GM19467 (cell line): ENCODE measurements around the gene ARHGAP10.
"Not testable (repeated sequence)": the region's sequence is repeated elsewhere in the genome, so short reads cannot be mapped to it uniquely, and the experiment has no call there.

Experiments
- ATAC-seq: cut with Tn5 transposase; IDR thresholded peaks from one replicate; pipeline ENCODE4 v1.9.1; 2021; ENCODE audit warnings: mild to moderate bottlenecking, moderate library complexity; ENCODE audit not compliant: unreplicated experiment

ARHGAP10 gene

DNA sequence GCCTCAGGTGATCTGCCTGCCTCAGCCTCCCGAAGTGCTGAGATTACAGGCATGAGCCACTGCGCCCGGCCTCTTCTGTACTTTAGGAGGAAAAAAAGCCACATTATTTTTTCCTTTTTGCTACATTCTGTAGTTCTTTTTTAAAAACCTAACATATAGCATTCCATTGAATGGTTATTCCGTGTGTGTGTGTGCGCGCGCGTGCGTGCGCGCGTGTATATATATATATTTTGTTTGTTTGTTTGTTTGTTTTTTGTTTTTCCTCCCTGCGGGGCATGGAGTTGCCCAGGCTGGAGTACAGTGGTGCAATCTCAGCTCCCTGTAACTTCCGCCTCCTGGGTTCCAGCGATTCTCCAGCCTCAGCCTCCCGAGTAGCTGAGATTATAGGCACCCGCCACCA is 59.5 kb downstream of the ARHGAP10 start:
- no peak for ATAC-seq

DNA sequence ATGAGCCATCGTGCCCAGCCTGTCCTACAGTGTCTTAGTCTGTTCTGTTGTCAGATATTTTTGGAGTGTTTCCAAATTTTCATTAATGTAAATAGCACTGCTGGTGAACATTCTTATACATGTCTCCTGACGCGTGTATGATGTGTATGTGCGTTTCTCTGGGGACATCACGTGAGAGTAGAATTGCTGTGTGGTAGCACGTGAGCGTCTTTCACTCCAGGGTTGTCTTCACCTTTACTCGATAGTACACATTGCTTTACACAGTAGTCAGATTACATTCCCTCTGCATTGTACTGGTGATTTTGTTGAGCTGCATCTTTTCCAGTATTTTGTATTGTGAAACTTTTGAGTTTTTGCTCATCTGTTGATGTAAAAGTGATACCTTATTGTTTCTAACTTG is 60.0 kb downstream of the ARHGAP10 start:
- no peak for ATAC-seq

- ATAC-seq: peak; percentile 32
These were observed 61.9 kb downstream of the ARHGAP10 start for GRCh38 chr4:147793569-147794313.

GRCh38 chr4:147794314-147794680 is 62.4 kb downstream of the ARHGAP10 start:
- ATAC-seq: no peak

- peak; percentile 74 for ATAC-seq
These were observed 63.0 kb downstream of the ARHGAP10 start for GRCh38 chr4:147794787-147795413.

DNA sequence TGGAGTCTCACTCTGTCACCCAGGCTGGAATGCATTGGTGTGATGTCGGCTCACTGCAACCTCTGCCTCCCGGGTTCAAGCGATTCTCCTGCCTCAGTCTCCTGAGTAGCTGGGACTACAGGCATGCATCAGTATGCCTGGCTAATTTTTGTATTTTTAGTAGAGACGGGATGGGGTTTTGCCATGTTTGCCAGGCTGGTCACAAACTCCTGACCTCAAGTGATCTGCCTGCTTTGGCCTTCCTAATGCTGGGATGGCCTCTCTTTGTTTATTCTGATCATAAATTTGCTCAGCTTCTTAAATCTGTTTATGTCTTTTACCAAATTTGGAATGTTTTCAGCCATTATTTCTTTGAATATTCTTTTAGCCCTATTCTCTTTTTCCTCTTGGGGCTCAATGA is 67.2 kb downstream of the ARHGAP10 start:
- ATAC-seq: not testable (repeated sequence)

GRCh38 chr4:147799986-147800555 is 68.2 kb downstream of the ARHGAP10 start:
- ATAC-seq: peak; percentile 94

- ATAC-seq: no peak
These were observed 69.9 kb downstream of the ARHGAP10 start for GRCh38 chr4:147801820-147802219.

DNA sequence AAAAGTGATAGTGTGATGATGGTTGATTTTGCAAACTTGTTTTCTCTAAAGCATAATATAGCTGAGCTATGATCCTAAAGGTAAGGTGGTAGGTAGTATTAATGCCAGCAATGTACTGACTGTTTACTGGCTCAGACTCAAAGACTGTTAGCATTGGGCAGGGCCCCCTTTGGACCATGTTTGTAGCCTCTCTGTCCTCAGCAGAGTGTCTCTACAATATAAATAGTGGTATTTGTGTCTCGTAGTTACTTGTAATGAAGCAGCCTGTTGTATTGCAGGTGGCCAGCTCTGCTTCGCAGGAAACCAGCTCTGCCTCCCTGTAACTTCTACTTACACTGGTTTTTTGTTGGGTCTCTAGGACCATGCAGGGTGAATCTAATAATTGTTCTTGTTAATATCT is 70.5 kb downstream of the ARHGAP10 start:
- ATAC-seq: no peak

- no peak for ATAC-seq
These were observed 74.1 kb downstream of the ARHGAP10 start for GRCh38 chr4:147805946-147806345.

DNA sequence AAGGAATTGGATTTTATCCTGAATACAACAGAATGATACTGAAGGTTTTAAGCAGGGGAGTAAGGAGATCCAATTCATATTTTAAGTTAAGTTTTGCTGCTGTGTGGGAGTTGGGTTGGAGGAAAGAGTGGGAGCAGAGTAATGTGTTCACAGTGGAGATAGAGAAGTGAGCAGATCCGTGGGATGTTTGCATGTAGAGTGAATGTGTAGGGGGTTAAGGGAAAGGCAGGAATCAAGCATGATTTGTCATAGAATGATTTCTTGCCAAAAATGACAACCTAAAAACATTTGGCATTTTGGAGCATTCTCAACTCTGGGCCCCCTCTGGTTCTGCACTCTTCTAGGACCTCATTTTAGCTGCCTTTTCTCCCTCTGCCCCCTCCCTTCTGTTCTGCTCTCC is 76.6 kb downstream of the ARHGAP10 start:
- no peak for ATAC-seq

GRCh38 chr4:147809211-147809610 is 77.3 kb downstream of the ARHGAP10 start:
- ATAC-seq: no peak

GRCh38 chr4:147811878-147812277 is 80.0 kb downstream of the ARHGAP10 start:
- ATAC-seq: no peak

- no peak for ATAC-seq
These were observed 81.4 kb downstream of the ARHGAP10 start for GRCh38 chr4:147813109-147813773.

GRCh38 chr4:147813973-147814372 is 82.1 kb downstream of the ARHGAP10 start:
- ATAC-seq: no peak

DNA sequence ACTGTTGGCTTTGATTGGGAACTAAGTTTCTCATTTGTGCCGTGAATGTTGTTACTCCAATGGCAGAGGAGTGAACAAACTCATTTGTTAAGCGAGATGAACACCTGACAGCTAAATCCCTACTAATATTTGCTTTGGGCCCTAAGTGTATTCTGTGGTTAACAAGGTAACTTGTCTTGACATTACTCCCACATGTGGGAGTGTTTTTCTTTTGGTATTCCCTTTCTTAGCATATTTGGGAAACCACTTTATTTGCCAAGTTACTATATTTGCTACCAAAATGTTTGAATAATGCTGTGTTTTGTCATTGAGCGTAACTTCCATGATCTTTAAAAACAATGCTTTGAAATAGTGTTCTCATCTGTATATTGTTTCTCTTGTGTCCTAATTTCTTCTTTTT is 82.5 kb downstream of the ARHGAP10 start:
- ATAC-seq: no peak

DNA sequence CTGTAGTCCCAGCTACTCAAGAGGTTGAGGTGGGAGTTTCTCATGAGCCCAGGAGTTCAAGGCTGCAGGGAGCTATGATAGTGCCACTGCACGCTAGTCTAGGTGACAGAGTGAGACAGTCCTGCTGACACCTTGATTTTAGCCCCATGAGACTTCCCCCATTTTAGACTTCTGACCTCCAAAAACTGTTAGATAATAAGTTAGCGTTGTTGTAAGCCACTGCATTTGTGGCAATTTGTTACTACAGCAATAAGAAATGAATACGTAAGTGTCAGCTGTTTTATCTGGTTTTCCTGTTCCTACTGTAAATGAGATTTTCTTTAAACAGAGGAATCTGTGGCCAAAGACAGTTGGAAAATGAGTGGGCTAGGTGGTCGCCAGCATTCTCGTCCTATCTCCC is 83.9 kb downstream of the ARHGAP10 start:
- ATAC-seq: no peak

GRCh38 chr4:147816382-147817254 is 84.7 kb downstream of the ARHGAP10 start:
- ATAC-seq: no peak

DNA sequence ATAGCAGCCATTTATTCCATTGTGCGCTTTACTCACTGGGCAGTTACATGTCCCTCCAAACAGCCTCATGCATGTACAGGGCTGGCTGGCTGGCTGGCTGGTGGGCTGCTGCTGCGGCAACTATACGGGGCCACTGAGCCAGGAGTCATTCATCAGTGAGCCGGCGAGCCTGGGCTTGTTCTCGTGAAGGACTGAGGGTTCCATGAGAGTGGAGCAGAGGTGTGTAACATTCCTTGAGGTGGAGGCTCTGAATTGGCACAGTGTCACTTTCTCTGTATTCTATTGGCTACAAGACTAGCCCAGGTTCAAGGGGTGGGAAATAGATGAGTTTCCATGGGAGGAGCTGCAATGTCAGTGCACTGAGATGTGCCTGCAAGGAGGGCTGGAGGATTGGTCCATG is 89.1 kb downstream of the ARHGAP10 start:
- no peak for ATAC-seq

- peak; percentile 44 for ATAC-seq
These were observed 89.7 kb downstream of the ARHGAP10 start for GRCh38 chr4:147821555-147821954.

DNA sequence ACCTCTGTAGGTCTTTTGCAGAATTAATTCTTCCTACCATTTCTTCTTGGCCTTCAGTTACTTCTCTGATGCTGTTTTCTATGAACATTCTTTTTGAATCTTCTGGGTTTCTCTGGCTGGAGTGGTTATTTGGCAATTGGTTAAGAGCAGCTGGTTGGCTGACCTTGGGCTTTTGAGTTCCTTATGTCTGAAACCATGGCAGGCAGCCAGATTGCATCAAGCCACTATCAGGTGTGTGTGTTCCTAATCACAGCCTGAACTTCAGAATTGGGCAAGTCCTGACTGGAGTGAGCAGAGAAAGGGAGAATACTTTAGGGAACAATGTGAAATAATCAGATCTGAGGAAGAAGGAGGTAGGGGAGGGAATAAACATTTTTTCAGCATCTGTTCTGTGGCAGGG is 90.2 kb downstream of the ARHGAP10 start:
- no peak for ATAC-seq
